Suprapubic skin (tissue), 4 donors: Measurements from ENCODE around the gene RERE.

Source experiments
- CTCF ChIP-seq, 2 donors: fragments of 200-600 bp in 1 of 2; fragments of 450-650 bp in 1 of 2; sonication (generic) in 1 of 2; IDR thresholded peaks; one replicate each; pipeline ENCODE4 v1.5.1; 2016 to 2019; ENCODE audit warnings: antibody characterized with exemption in 2 of 2, mild to moderate bottlenecking in 1 of 2, moderate library complexity in 1 of 2
- EP300 ChIP-seq: sonication (generic); formaldehyde crosslinking; IDR thresholded peaks from one replicate; pipeline ENCODE4 v1.6.1; 2017; ENCODE audit warnings: antibody characterized with exemption
- POLR2A ChIP-seq, 2 donors: fragments of 450-650 bp; IDR thresholded peaks; one replicate each; pipeline ENCODE4 v1.6.1; 2017; ENCODE audit warnings: antibody characterized with exemption in 2 of 2, mild to moderate bottlenecking in 2 of 2, moderate library complexity in 2 of 2
- POLR2AphosphoS5 ChIP-seq, 3 donors: sonication (generic); formaldehyde crosslinking; IDR thresholded peaks; one replicate each; pipeline ENCODE4 v1.6.1; 2017; ENCODE audit warnings: antibody characterized with exemption in 3 of 3

- no peak for TF ChIP-seq POLR2A (IDR thresholded peaks at IDR 0.05)
- TF ChIP-seq CTCF (IDR thresholded peaks at IDR 0.05), result no peak
- no peak for TF ChIP-seq POLR2AphosphoS5 (IDR thresholded peaks at IDR 0.05)
- TF ChIP-seq EP300, result no peak
Observed at GRCh38 chr1:8430476-8430875, 387.0 kb downstream of the RERE start.
